Ovary (tissue), 9 donors: Measurements from ENCODE around the gene NFKBIE. TPM values are rescaled to one million over a fixed set of nuclear protein-coding genes. Genes with fewer than 3 reads are reported as not detected.
A peak's percentile ranks its signal among the peaks of the same experiment; 100 is the strongest.

Source experiments
- DNase-seq, 5 donors: peaks; one replicate each; pipeline ENCODE4 v3.0.0-alpha.2; 2019 to 2020
- H3K27ac ChIP-seq, 2 donors: fragments of 200-600 bp; one replicate each; pipeline versions ENCODE4 v1.5.1 to v1.8.0; 2019 to 2022
- H3K27me3 ChIP-seq: fragments of 200-600 bp; one replicate; pipeline ENCODE4 v1.8.0; 2022
- H3K36me3 ChIP-seq: fragments of 200-600 bp; sonication (generic); one replicate; pipeline ENCODE4 v1.5.1; 2019
- H3K4me1 ChIP-seq: one replicate; pipeline ENCODE4 v1.8.1; 2013; ENCODE audit warnings: mild to moderate bottlenecking, moderate library complexity; ENCODE audit not compliant: insufficient read depth
- H3K4me3 ChIP-seq: fragments of 200-600 bp; sonication (generic); one replicate; pipeline ENCODE4 v1.5.1; 2017
- H3K9me3 ChIP-seq, 2 donors: fragments of 200-600 bp in 1 of 2; sonication (generic) in 1 of 2; one replicate each; pipeline versions ENCODE4 v1.5.1 to v1.8.1; 2013 to 2019; ENCODE audit warnings: mild to moderate bottlenecking in 1 of 2, moderate library complexity in 1 of 2
- CTCF ChIP-seq, 3 donors: fragments of 450-650 bp in 2 of 3; fragments of 200-600 bp in 1 of 3; IDR thresholded peaks; one replicate each; pipeline versions ENCODE4 v1.5.1 to v1.8.0; 2016 to 2022; ENCODE audit warnings: antibody characterized with exemption in 3 of 3, mild to moderate bottlenecking in 1 of 3
- EP300 ChIP-seq: sonication (generic); formaldehyde crosslinking; IDR thresholded peaks from one replicate; pipeline ENCODE4 v1.6.1; 2017; ENCODE audit warnings: antibody characterized with exemption
- POLR2A ChIP-seq: fragments of 450-650 bp; IDR thresholded peaks from one replicate; pipeline ENCODE4 v1.6.1; 2017; ENCODE audit warnings: antibody characterized with exemption, mild to moderate bottlenecking, moderate library complexity
- WGBS, 3 donors: extraction: QIAGEN DNeasy Blood & Tissue Kit in 1 of 3; methylation state at CpG; one replicate each; pipeline versions ENCODE4 v1.1.5 to v1.1.7; 2013 to 2017; 5-methylcytosine and 5-hydroxymethylcytosine counted together
- intact Hi-C, 4 donors: fragments of 100-400 bp; cut with DNase I; formaldehyde crosslinking; loops; one replicate each; pipeline versions ENCODE4 v1.11.0 to v1.15.1; 2022 to 2023
- polyA plus RNA-seq, 2 donors: library from polyadenylated mRNA; stranded (reverse); fragments of 200-250 nt in 1 of 2; fragments of 350-450 nt in 1 of 2; fragmentation: Illumina TruSeq in 1 of 2; extraction: RNeasy Lipid Tissue Mini Kit (QIAGEN cat#74804) in 1 of 2; gene quantifications; one replicate each; pipeline ENCODE4 v1.2.3, GENCODE V29; 2013 to 2014
- total RNA-seq, 7 donors: library from RNA; depleted of rRNA in 2 of 7; stranded (reverse); fragments of >200 nt in 2 of 7; fragmentation: NEBNext Ultra II Directional in 3 of 7; extraction: Animal tissue kit (Norgen Biotek cat#: 25700) in 3 of 7; gene quantifications; one replicate each; pipeline versions ENCODE4 v1.1.0 to v1.2.4, GENCODE V29; 2016 to 2023
- donor health status: DM: no; HTN: no; CAD: no; lungs with moderate emphysema.
- donor health status: DM: no; HTN: no; CAD: no.
- donor health status: Bipolar disorder and iron deficiency.
- donor health status: DM: yes; HTN: yes; CAD: no.
- donor health status: DM: no; HTN: no; CAD: no.
- donor health status: DM: yes; HTN: yes; CAD: no.

Gene NFKBIE
- total and polyA plus RNA-seq, 9 donors = 2.7 to 93.6 (median 4.9) TPM

DNA sequence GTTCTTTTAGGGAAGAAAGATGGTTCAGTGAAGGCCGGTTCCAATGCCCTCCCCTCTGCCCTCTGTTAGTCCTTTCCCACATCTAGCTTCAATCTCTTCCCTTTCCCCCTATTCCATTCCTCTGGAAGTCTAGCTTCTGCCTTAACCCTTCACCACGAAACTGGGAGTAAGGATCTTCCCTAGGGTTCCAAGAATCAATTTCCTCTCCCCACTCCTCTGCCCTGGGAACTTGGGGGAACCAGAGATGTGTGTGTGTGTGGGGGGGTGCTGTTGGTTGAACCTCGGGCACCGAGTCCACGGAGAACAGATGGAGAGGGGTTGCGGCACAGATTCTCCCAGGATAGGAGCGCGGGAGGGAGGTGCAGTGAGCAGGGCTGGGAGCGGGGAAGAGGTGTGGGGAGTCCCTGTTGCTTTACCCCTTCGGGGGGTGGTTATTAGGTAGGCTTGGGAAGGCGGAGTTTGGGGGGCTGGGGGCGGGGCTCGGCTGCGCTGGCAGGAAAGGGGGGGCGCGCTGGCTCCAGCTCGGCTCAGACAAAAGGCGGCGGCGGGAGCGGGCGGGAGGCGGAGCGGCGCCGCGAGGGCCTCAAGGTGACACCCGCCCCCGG is 4.7 kb upstream of the NFKBIE start, which contains the start of gene TMEM151B:
Gene TMEM151B (plus strand): TSS at position 530 of the 605 bp plus-strand sequence. CDS start 293 bp downstream, outside the sequence.
- 10 to 19% (median 17%) methylated on average over 13 to 29 of the region's 29 CpGs for WGBS, 3 donors
- Histone ChIP-seq H3K36me3 (no peaks in the 10 kb centered on the region), H3K27ac (no peak within 1 kb of the TSS), H3K27me3 (no peaks in the 10 kb centered on the region), H3K9me3 (no peaks in the 10 kb centered on the region), H3K4me3 (no peak within 1 kb of the TSS), H3K4me1 (no peaks in the 10 kb centered on the region)
- intact Hi-C loops = no loop called here
- TF ChIP-seq CTCF (IDR thresholded peaks at IDR 0.05) (no peak), EP300 (no peak), POLR2A (no peak)
- peak in 1 of 5 donors; percentile 29 for DNase-seq

GRCh38 chr6:44269178-44269920 is 4.0 kb upstream of the NFKBIE start:
- Histone ChIP-seq H3K4me1 (peaks cover 3% of the 10 kb centered on the region), H3K9me3 (no peaks in the 10 kb centered on the region), H3K4me3 (no peak overlapping the region), H3K27ac (no peak overlapping the region), H3K27me3 (no peaks in the 10 kb centered on the region), H3K36me3 (no peaks in the 10 kb centered on the region)
- TF ChIP-seq POLR2A = no peak
- TF ChIP-seq EP300 = no peak
- no peak for TF ChIP-seq CTCF (IDR thresholded peaks at IDR 0.05)
- WGBS, 3 donors = 72 to 78% (median 78%) methylated on average over 1 of the region's 1 CpG
- DNase-seq = no peak
- intact Hi-C loops = no loop called here

GRCh38 chr6:44268095-44268628 is 2.8 kb upstream of the NFKBIE start:
- Histone ChIP-seq H3K27ac (no peak overlapping the region), H3K9me3 (no peaks in the 10 kb centered on the region), H3K4me3 (no peak overlapping the region), H3K4me1 (peaks cover 9% of the 10 kb centered on the region), H3K27me3 (no peaks in the 10 kb centered on the region), H3K36me3 (no peaks in the 10 kb centered on the region)
- intact Hi-C loops = no loop called here
- DNase-seq = no peak
- TF ChIP-seq EP300 = no peak
- no peak for TF ChIP-seq POLR2A
- TF ChIP-seq CTCF (IDR thresholded peaks at IDR 0.05) = peak in 1 of 3 donors; percentile 61
- WGBS, 3 donors = 14 to 20% (median 18%) methylated on average over 5 of the region's 5 CpGs

GRCh38 chr6:44267252-44267651 is 1.9 kb upstream of the NFKBIE start:
- H3K27ac ChIP-seq = no peak overlapping the region
- no peaks in the 10 kb centered on the region for H3K36me3 ChIP-seq
- H3K4me3 ChIP-seq = no peak overlapping the region
- TF ChIP-seq POLR2A (no peak), EP300 (no peak), CTCF (IDR thresholded peaks at IDR 0.05) (no peak)
- H3K27me3 ChIP-seq = no peaks in the 10 kb centered on the region
- H3K4me1 ChIP-seq = peaks cover 9% of the 10 kb centered on the region
- DNase-seq = no peak
- intact Hi-C loops = no loop called here
- 56 to 64% (median 61%) methylated on average over 10 of the region's 10 CpGs for WGBS, 3 donors
- H3K9me3 ChIP-seq = no peaks in the 10 kb centered on the region
